HCT116 (cell line): ENCODE data around the gene SEMA3F.

Source experiments
- CEBPB ChIP-seq: IDR thresholded peaks from 2 replicates; pipeline ENCODE4 v1.6.1; 2012; ENCODE audit warnings: low read depth
- CTCF ChIP-seq, 3 experiments: fragments of 200-600 bp in 1 of 3; sonication (generic) in 1 of 3; IDR thresholded peaks in 2 of 3; conservative IDR thresholded peaks in 1 of 3; 2 replicates each; pipeline ENCODE4 v1.5.1; 2012 to 2017; ENCODE audit warnings: low read depth in 2 of 3, low read length in 2 of 3, antibody characterized with exemption in 1 of 3, borderline replicate concordance in 1 of 3, control low read depth in 1 of 3, mild to moderate bottlenecking in 1 of 3, mixed read lengths in 1 of 3, mixed run types in 1 of 3, moderate library complexity in 1 of 3; ENCODE audit not compliant: insufficient read depth in 1 of 3
- EZH2 ChIP-seq: fragments of 200-600 bp; sonication (generic); IDR thresholded peaks from 2 replicates; pipeline ENCODE4 v1.6.1; 2017; ENCODE audit warnings: antibody characterized with exemption, mixed run types
- EZH2phosphoT487 ChIP-seq: fragments of 200-600 bp; IDR thresholded peaks from 2 replicates; pipeline ENCODE4 v1.6.1; 2018; ENCODE audit warnings: antibody characterized with exemption, borderline replicate concordance
- FOSL1 ChIP-seq: IDR thresholded peaks from 2 replicates; pipeline ENCODE4 v1.6.1; 2012; ENCODE audit warnings: low read depth
- POLR2A ChIP-seq: IDR thresholded peaks from 2 replicates; pipeline ENCODE4 v1.7.0; 2011; ENCODE audit warnings: borderline replicate concordance; ENCODE audit not compliant: insufficient read depth, insufficient read length; ENCODE audit errors: extremely low read depth
- POLR2AphosphoS5 ChIP-seq: IDR thresholded peaks from 2 replicates; pipeline ENCODE4 v1.6.1; 2011; ENCODE audit warnings: mild to moderate bottlenecking, low read depth, low read length, moderate library complexity
- RAD21 ChIP-seq: IDR thresholded peaks from 2 replicates; pipeline ENCODE4 v1.6.1; 2012; ENCODE audit warnings: low read depth, mild to moderate bottlenecking
- REST ChIP-seq: IDR thresholded peaks from 2 replicates; pipeline ENCODE4 v1.6.1; 2012; ENCODE audit warnings: low read depth
- SIN3A ChIP-seq: IDR thresholded peaks from 2 replicates; pipeline ENCODE4 v1.6.1; 2012; ENCODE audit warnings: low read depth
- SRF ChIP-seq: IDR thresholded peaks from 2 replicates; pipeline ENCODE4 v1.6.1; 2012; ENCODE audit warnings: low read depth
- YY1 ChIP-seq: IDR thresholded peaks from 2 replicates; pipeline ENCODE4 v1.6.1; 2011; ENCODE audit warnings: low read length, low read depth, moderate library complexity, mild to moderate bottlenecking; ENCODE audit not compliant: insufficient replicate concordance; ENCODE audit errors: extremely low read depth

GRCh38 chr3:50121072-50122032 is 33.8 kb upstream of the SEMA3F start:
- TF ChIP-seq CEBPB, result no peak
- TF ChIP-seq CTCF (IDR thresholded peaks at IDR 0.05 in 2 of 3, conservative IDR thresholded peaks at IDR 0.05 in 1 of 3; ENCODE audit: borderline replicate concordance in 1 of 3, insufficient read depth in 1 of 3, low read depth in 2 of 3, low read length in 2 of 3), result peak; percentile 81 to 84 (median 82)
- no peak; the same call in 1 of the 2 replicates for TF ChIP-seq POLR2AphosphoS5
- TF ChIP-seq YY1, result no peak
- TF ChIP-seq EZH2phosphoT487, result no peak
- TF ChIP-seq RAD21, result peak; percentile 91
- TF ChIP-seq SRF, result no peak
- TF ChIP-seq POLR2A, result no peak
- no peak for TF ChIP-seq FOSL1
- no peak for TF ChIP-seq REST
- no peak for TF ChIP-seq SIN3A
- TF ChIP-seq EZH2, result no peak
